Left lung (tissue), 10 donors: ENCODE measurements around the gene DNAJA4. TPM values are rescaled to one million over a fixed set of nuclear protein-coding genes. Genes with fewer than 3 reads are reported as not detected.

ENCODE experiments used
- ATAC-seq: fragments of 200-7000 bp; cut with Tn5 transposase; one replicate; pipeline ENCODE4 v1.9.1; 2020; ENCODE audit warnings: moderate library complexity
- DNase-seq, 4 donors: peaks; one replicate each; pipeline ENCODE4 v3.0.0-alpha.2; 2013 to 2020
- H3K27ac ChIP-seq, 2 donors: fragments of 200-600 bp; sonication (generic) in 1 of 2; one replicate each; pipeline versions ENCODE4 v1.5.0 to v1.8.0; 2020 to 2021
- H3K27me3 ChIP-seq, 2 donors: fragments of 200-600 bp; sonication (generic) in 1 of 2; one replicate each; pipeline versions ENCODE4 v1.5.0 to v1.8.0; 2020 to 2021
- H3K36me3 ChIP-seq, 2 donors: fragments of 200-600 bp; sonication (generic) in 1 of 2; one replicate each; pipeline versions ENCODE4 v1.5.0 to v1.8.0; 2020 to 2021
- H3K4me1 ChIP-seq, 2 donors: fragments of 200-600 bp; one replicate each; pipeline ENCODE4 v1.8.0; 2021
- H3K4me3 ChIP-seq, 2 donors: fragments of 200-600 bp; sonication (generic) in 1 of 2; one replicate each; pipeline versions ENCODE4 v1.5.0 to v1.8.0; 2020 to 2021; ENCODE audit warnings: mild to moderate bottlenecking in 1 of 2
- H3K9me3 ChIP-seq, 2 donors: fragments of 200-600 bp; sonication (generic) in 1 of 2; one replicate each; pipeline versions ENCODE4 v1.5.0 to v1.8.0; 2020 to 2021
- CTCF ChIP-seq, 2 donors: fragments of 200-600 bp; sonication (generic) in 1 of 2; IDR thresholded peaks; one replicate each; pipeline versions ENCODE4 v1.5.0 to v1.8.0; 2021; ENCODE audit warnings: antibody characterized with exemption in 2 of 2
- intact Hi-C, 2 donors: fragments of 100-400 bp; cut with DNase I; formaldehyde crosslinking; loops; one replicate each; pipeline versions ENCODE4 v1.11.2 to v1.14.2; 2022
- polyA plus RNA-seq, 6 donors: library from polyadenylated mRNA; unstranded; fragments of 120-200 nt; gene quantifications; one replicate each; pipeline ENCODE4 v1.2.1, GENCODE V29; 2013; ENCODE audit not compliant: insufficient read length in 6 of 6
- total RNA-seq, 2 donors: library from RNA; stranded (reverse); fragmentation: NEBNext Ultra II Directional; extraction: Animal tissue kit (Norgen Biotek cat#: 25700); gene quantifications; one replicate each; pipeline ENCODE4 v1.2.1, GENCODE V29; 2021
- donor health status: DM: no; HTN: yes; CAD: no.
- donor health status: DM: no; HTN: no; CAD: no.

The DNAJA4 gene
- total and polyA plus RNA-seq, 8 donors, result 17.2 to 45.3 (median 34.2) TPM

GRCh38 chr15:78321786-78322185 is 57.4 kb downstream of the DNAJA4 start:
- no peaks in the 10 kb centered on the region for H3K36me3 ChIP-seq
- H3K4me3 ChIP-seq, result no peak overlapping the region
- DNase-seq (no peak), ATAC-seq (no peak)
- H3K27me3 ChIP-seq, result no peaks in the 10 kb centered on the region
- peak overlapping the region in 1 of 2 donors; percentile 29 for H3K27ac ChIP-seq
- intact Hi-C loops, result no loop called here
- H3K4me1 ChIP-seq, result no peaks in the 10 kb centered on the region
- TF ChIP-seq CTCF (IDR thresholded peaks at IDR 0.05), result no peak
- H3K9me3 ChIP-seq, result no peaks in the 10 kb centered on the region

GRCh38 chr15:78322243-78322642 is 57.9 kb downstream of the DNAJA4 start:
- DNase-seq (peak in 1 of 4 donors; percentile 35), ATAC-seq (no peak)
- no peak overlapping the region for H3K4me3 ChIP-seq
- TF ChIP-seq CTCF (IDR thresholded peaks at IDR 0.05), result no peak
- intact Hi-C loops, result no loop called here
- no peaks in the 10 kb centered on the region for H3K36me3 ChIP-seq
- H3K9me3 ChIP-seq, result no peaks in the 10 kb centered on the region
- peak overlapping the region in 1 of 2 donors; percentile 57 for H3K27ac ChIP-seq
- H3K27me3 ChIP-seq, result no peaks in the 10 kb centered on the region
- H3K4me1 ChIP-seq, result no peaks in the 10 kb centered on the region

DNA sequence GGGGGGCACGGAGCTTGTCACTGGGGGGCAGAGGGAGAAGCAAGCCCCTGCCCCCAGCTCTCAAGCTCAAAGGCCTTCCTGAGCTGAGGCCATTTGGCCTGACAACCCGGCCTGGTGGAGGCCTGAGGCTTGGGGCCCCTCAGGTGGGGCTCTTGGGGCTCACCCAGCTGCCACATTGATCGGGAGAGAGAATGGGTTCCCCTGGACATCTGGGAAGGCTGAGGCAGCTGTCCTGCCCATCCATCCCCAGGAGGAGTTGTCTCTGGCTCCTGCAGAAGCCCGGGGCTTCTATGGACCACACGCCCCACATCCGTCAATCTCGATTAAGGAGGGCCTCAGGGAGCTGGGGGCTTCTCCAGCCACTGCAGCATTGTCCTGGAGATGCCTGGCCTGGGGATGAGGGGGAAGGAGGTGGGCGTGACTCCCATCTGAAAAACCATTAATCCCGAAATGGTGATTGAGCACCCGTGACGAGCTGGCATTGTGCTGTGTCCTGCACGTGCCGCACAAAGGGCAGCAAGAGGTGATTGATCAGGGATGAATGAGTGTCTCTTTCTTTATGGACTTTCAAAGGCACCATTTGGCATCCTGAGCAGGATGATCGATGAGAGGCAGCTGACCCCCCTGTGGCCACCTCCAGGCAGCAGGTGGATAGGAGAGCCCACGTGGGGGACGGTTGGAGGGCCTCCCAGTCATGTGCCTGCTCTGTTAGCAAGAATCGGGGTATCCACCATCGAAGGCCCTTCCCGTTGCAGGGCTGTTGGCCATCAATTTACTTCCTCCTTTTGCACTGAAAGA is 58.6 kb downstream of the DNAJA4 start:
- no peak for ATAC-seq
- Histone ChIP-seq H3K36me3 (no peaks in the 10 kb centered on the region), H3K9me3 (no peaks in the 10 kb centered on the region), H3K4me3 (no peak overlapping the region), H3K27ac (peak overlapping the region in 1 of 2 donors; percentile 57), H3K4me1 (no peaks in the 10 kb centered on the region), H3K27me3 (no peaks in the 10 kb centered on the region)
- no peak for TF ChIP-seq CTCF (IDR thresholded peaks at IDR 0.05)
- intact Hi-C loops, result no loop called here
- no peak for DNase-seq

DNA sequence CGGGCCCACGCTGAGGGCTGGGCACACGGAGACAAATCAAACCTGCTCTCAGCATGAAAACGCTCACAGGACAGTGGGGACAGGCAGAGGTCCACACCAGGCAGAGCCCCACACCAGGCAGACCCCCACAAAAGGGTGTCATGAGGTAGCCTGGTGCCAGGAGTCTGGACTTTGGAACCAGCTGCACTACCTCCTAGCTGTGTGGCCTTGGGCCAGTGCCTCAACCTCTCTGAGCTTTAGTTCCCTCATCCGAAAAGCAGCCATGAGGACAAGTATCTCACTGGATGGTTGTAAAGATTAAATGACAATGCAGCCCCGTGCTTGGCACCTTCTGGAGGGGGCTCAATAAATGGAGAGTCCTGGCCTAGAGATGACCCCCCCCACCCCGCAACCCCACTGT is 59.3 kb downstream of the DNAJA4 start:
- no peak overlapping the region for H3K27ac ChIP-seq
- TF ChIP-seq CTCF (IDR thresholded peaks at IDR 0.05), result no peak

DNA sequence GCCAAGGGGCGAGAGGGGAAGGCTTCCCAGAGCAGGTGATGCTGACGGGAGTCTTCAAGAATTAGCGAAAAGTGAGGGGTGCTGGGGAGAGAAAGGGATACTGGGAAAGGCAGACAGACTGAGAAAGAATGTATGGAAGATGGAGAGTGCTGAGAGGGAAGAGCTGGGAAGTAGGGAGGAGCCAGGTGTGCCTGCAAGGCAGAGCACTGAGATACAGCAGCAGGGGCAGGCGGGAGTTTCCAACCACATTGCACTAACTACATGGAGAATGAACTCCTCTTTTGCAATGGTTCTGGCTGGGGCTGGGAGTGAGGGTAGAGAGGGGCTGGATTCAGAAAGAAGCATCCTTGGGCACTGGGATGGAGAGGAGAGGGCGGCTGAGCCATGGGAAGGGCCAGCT is 59.8 kb downstream of the DNAJA4 start:
- Histone ChIP-seq H3K4me3 (no peak overlapping the region), H3K4me1 (no peaks in the 10 kb centered on the region), H3K36me3 (no peaks in the 10 kb centered on the region), H3K27me3 (no peaks in the 10 kb centered on the region), H3K27ac (no peak overlapping the region), H3K9me3 (no peaks in the 10 kb centered on the region)
- intact Hi-C loops, result no loop called here
- TF ChIP-seq CTCF (IDR thresholded peaks at IDR 0.05), result no peak
- DNase-seq, result no peak
- ATAC-seq, result no peak

More for the DNA sequence above, 59.3 kb downstream of the DNAJA4 start:
- DNase-seq (no peak), ATAC-seq (no peak)
- H3K36me3 ChIP-seq, result no peaks in the 10 kb centered on the region
- H3K4me3 ChIP-seq, result no peak overlapping the region
- no peaks in the 10 kb centered on the region for H3K4me1 ChIP-seq
- intact Hi-C loops, result no loop called here
- no peaks in the 10 kb centered on the region for H3K9me3 ChIP-seq
- no peaks in the 10 kb centered on the region for H3K27me3 ChIP-seq
